Endodermal cell (in vitro differentiated cells): ENCODE results near the gene ERGIC1. TPM values are rescaled to one million over a fixed set of nuclear protein-coding genes. Genes with fewer than 3 reads are reported as not detected.
A peak's percentile ranks its signal among the peaks of the same experiment; 100 is the strongest.

ENCODE experiments used
- DNase-seq: peaks from one replicate; pipeline ENCODE4 v3.0.0-alpha.2; 2017
- H3K27ac ChIP-seq: 2 replicates; pipeline ENCODE4 v1.5.1; 2013; ENCODE audit warnings: mild to moderate bottlenecking, low read depth, low read length, moderate library complexity
- H3K27me3 ChIP-seq: 2 replicates; pipeline ENCODE4 v1.6.1; 2013; ENCODE audit warnings: mild to moderate bottlenecking, low read length, moderate library complexity; ENCODE audit not compliant: insufficient read depth, control insufficient read depth, poor library complexity, severe bottlenecking
- H3K36me3 ChIP-seq: 2 replicates; pipeline ENCODE4 v1.7.0; 2013; ENCODE audit warnings: mild to moderate bottlenecking, low read length, moderate library complexity; ENCODE audit not compliant: control insufficient read depth, insufficient read depth
- H3K4me1 ChIP-seq: one replicate; pipeline ENCODE4 v1.7.0; 2013; ENCODE audit warnings: low read length; ENCODE audit not compliant: control insufficient read depth, insufficient read depth
- H3K4me3 ChIP-seq: 2 replicates; pipeline ENCODE4 v1.5.1; 2013; ENCODE audit warnings: mild to moderate bottlenecking, low read length, moderate library complexity
- H3K9ac ChIP-seq: 2 replicates; pipeline ENCODE4 v1.6.1; 2013; ENCODE audit warnings: mild to moderate bottlenecking, low read length, moderate library complexity; ENCODE audit not compliant: poor library complexity, severe bottlenecking; ENCODE audit errors: extremely low read depth
- H3K9me3 ChIP-seq: 2 replicates; pipeline ENCODE4 v1.6.1; 2013; ENCODE audit warnings: mild to moderate bottlenecking, low read length, moderate library complexity; ENCODE audit not compliant: control insufficient read depth
- H3K27ac Mint-ChIP-seq: 2 replicates; pipeline ENCODE4 v1.8.0; 2020; ENCODE audit warnings: mixed read lengths
- H3K27me3 Mint-ChIP-seq: 2 replicates; pipeline ENCODE4 v1.8.0; 2021; ENCODE audit warnings: mild to moderate bottlenecking, mixed read lengths; ENCODE audit not compliant: insufficient read depth
- H3K36me3 Mint-ChIP-seq: 2 replicates; pipeline ENCODE4 v1.8.0; 2020; ENCODE audit warnings: low read depth, mixed read lengths
- H3K4me1 Mint-ChIP-seq: 2 replicates; pipeline ENCODE4 v1.8.0; 2020; ENCODE audit warnings: mixed read lengths
- H3K4me3 Mint-ChIP-seq: 2 replicates; pipeline ENCODE4 v1.8.0; 2020; ENCODE audit warnings: mild to moderate bottlenecking, moderate library complexity, mixed read lengths
- H3K9me3 Mint-ChIP-seq: 2 replicates; pipeline ENCODE4 v1.8.0; 2020; ENCODE audit warnings: mild to moderate bottlenecking, mixed read lengths
- CTCF ChIP-seq: fragments of 200-600 bp; sonication (generic); conservative IDR thresholded peaks from 2 replicates; pipeline ENCODE4 v1.5.0; 2021; ENCODE audit warnings: antibody characterized with exemption, mild to moderate bottlenecking
- WGBS, 2 experiments: methylation state at CpG; one replicate each; pipeline versions ENCODE4 v1.1.5 to v1.1.7; 2013; ENCODE audit warnings: missing lambda C conversion rate in 2 of 2, mixed read lengths in 1 of 2; ENCODE audit not compliant: insufficient coverage in 1 of 2, insufficient read length in 1 of 2; 5-methylcytosine and 5-hydroxymethylcytosine counted together
- total RNA-seq, 2 donors: library from RNA; stranded (reverse); fragmentation: NEBNext Ultra II Directional in 1 of 2; extraction: Animal tissue kit (Norgen Biotek cat#: 25700) in 1 of 2; gene quantifications; 2 replicates in 1 of 2; 3 replicates in 1 of 2; pipeline ENCODE4 v1.2.1, GENCODE V29; 2021

The ERGIC1 gene
- total RNA-seq, 2 donors from 2014 or later, result 81.9 to 94.8 TPM

GRCh38 chr5:172897481-172898217 is 63.6 kb downstream of the ERGIC1 start:
- Mint-ChIP-seq H3K36me3 (peaks cover 45% of the 10 kb centered on the region), H3K27ac (peak overlapping the region; percentile 90), H3K4me1 (peaks cover 18% of the 10 kb centered on the region), H3K27me3 (peaks cover 1% of the 10 kb centered on the region), H3K4me3 (no peak overlapping the region), H3K9me3 (no peaks in the 10 kb centered on the region)
- WGBS, 2 experiments, result 82 to 86% methylated on average over 14 to 16 of the region's 16 CpGs
- DNase-seq, result no peak
- H3K9me3 ChIP-seq, result no peaks in the 10 kb centered on the region
- H3K27ac ChIP-seq, result peak overlapping the region; percentile 16
- no peaks in the 10 kb centered on the region for H3K27me3 ChIP-seq
- H3K9ac ChIP-seq, result no peak overlapping the region
- H3K36me3 ChIP-seq, result peaks cover 33% of the 10 kb centered on the region
- peaks cover 8% of the 10 kb centered on the region for H3K4me1 ChIP-seq
- no peak for TF ChIP-seq CTCF
- H3K4me3 ChIP-seq, result no peak overlapping the region

- peaks cover 1% of the 10 kb centered on the region for H3K27me3 Mint-ChIP-seq
- peak overlapping the region; percentile 90 for H3K27ac Mint-ChIP-seq
- 93 to 97% methylated on average over 2 to 3 of the region's 3 CpGs for WGBS, 2 experiments
- Histone ChIP-seq H3K4me1 (peaks cover 6% of the 10 kb centered on the region), H3K4me3 (no peak overlapping the region), H3K9ac (no peak overlapping the region), H3K9me3 (no peaks in the 10 kb centered on the region), H3K36me3 (peaks cover 35% of the 10 kb centered on the region), H3K27ac (peak overlapping the region; percentile 16), H3K27me3 (no peaks in the 10 kb centered on the region)
- H3K4me3 Mint-ChIP-seq, result no peak overlapping the region
- H3K4me1 Mint-ChIP-seq, result peaks cover 17% of the 10 kb centered on the region
- peaks cover 44% of the 10 kb centered on the region for H3K36me3 Mint-ChIP-seq
- no peaks in the 10 kb centered on the region for H3K9me3 Mint-ChIP-seq
- no peak for DNase-seq
- no peak for TF ChIP-seq CTCF
Observed at GRCh38 chr5:172898218-172898842, 64.3 kb downstream of the ERGIC1 start.

GRCh38 chr5:172898843-172899369 is 64.9 kb downstream of the ERGIC1 start:
- peaks cover 40% of the 10 kb centered on the region for H3K36me3 ChIP-seq
- H3K27me3 ChIP-seq, result no peaks in the 10 kb centered on the region
- Mint-ChIP-seq H3K27ac (no peak overlapping the region), H3K36me3 (peaks cover 42% of the 10 kb centered on the region), H3K27me3 (peaks cover 1% of the 10 kb centered on the region), H3K4me1 (peaks cover 14% of the 10 kb centered on the region), H3K4me3 (no peak overlapping the region), H3K9me3 (no peaks in the 10 kb centered on the region)
- WGBS, 2 experiments, result 94 to 97% methylated on average over 2 to 7 of the region's 7 CpGs
- H3K9me3 ChIP-seq, result no peaks in the 10 kb centered on the region
- H3K4me3 ChIP-seq, result no peak overlapping the region
- H3K27ac ChIP-seq, result no peak overlapping the region
- H3K9ac ChIP-seq, result no peak overlapping the region
- DNase-seq, result no peak
- H3K4me1 ChIP-seq, result peaks cover 6% of the 10 kb centered on the region
- no peak for TF ChIP-seq CTCF
